CD4-positive, alpha-beta T cell treated with Interleukin-10 for 1 hour (primary cell): Measurements from ENCODE around the gene NR6A1.

Source experiments
- DNase-seq: peaks from one replicate; pipeline ENCODE4 v3.0.0-alpha.2; 2020

NR6A1 gene

DNA sequence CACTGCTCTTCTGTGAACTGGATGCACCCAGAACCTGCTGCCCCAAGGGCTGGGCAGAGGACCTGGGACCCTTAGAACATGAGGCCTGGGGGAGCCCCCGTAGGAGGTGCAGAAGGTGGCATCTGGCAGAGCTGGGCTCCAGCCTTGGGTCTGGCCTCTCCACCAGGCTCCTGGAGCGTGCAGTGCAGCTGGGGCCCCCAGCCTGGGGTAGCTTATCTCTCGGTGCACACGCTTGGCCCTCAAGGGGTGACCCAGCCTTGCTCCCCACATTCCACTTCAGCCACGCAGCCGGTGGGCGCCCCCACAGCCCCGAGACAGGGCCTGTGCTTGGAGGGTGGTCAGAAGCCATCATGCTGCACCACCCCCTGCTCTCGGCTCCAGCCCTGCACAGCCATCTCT lies 258.3 kb downstream of the NR6A1 start:
- DNase-seq, result no peak

DNA sequence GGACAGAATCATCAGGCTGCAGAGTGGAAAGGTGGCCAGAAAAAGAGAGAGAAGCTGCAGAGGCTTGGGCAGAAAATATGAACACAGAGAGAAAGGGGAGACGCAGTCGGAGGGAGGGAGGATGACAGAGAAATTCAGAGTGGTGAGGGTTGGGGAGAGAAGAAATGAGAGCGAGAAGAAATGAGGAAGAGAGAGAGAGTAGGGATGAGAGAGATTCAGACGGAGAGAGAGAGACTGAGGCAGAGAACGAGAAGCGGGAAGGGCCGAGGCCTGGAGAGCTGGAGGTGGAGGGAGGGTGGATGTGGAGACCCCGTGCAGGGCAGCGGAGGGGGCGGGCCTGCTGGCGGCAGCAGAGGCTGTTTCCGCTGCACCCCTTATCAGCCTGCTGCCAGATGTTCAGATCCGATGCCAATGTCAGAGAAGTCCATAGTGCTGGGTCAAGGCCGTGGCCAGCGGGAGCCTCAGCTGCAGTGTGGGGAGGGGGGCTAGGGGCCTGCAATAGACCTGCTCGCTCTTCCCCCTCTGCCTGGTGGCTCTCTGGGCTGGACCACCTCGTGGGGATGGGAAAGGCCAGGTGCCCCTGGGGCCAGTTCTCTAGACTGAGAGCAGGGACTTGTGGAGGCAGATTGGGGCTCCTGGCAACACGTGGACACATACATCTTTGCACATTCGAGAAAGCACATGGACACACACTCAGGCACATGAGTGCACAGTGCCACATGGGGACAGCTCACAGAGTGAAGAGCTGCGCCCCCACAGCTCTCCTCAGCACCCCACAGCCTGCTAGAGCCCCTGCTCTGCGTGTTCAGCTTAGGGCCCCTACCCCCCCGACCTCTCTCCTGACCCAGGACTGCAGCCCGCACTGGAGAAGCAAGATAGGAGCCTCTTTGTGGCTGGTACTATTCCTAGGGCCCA lies 259.0 kb downstream of the NR6A1 start:
- DNase-seq, result no peak

DNA sequence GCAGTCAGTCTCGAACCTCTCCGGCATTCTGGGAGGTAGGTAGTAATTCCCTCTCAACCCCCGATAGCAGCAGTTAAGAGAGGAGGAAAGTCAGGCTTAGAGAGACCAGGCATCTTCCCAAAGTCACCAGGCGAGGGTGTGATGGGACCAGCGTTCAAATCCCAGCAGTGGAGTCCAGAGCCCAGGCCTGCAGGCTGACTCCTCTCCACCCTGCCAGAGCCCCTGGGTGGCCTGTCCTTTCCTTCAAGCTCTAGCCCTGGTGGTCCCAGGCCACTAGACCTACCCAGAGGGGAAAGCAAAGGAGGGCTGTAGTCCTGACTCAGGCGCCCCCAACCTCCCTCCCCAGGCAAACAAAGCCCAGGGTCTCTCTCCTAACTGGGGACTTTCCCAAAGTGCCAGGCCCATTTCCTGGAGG lies 259.7 kb downstream of the NR6A1 start:
- DNase-seq, result no peak

DNA sequence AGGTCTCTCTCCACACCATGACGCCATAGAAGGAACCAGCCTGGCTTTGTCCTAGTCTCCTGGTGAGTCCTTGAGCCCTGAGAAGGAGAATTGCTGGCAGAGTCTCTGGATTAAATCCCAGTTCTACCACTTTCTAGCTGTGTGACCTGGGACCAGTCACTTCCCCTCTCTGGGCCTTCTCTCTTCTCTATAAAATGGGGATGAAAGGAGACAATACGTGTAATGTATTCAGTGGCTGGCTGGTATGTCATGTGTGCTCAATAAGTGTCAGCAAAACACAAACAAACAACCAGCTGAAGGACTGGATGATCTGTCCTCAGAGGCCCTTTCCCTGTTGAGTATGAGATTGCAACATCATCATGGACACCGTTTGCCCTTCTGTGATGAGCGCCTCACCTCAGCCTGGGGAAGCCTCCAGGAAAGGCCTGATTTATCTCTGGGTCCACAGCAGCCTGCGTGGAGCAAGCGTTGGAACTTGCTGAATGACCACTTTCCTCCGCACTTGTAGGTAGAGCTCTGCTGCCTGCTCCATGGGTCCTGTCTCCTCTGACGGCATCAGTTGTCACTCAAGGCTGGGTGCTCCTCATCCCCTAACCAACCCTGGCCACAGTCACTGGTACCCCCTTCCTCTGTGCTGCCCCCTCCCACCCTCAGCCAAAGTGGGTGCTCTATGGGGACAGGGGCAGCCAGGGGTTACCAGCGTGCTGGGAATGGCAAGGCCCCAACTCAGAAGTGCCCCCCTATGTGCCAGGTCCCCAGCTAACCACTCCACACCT lies 260.3 kb downstream of the NR6A1 start:
- no peak for DNase-seq

DNA sequence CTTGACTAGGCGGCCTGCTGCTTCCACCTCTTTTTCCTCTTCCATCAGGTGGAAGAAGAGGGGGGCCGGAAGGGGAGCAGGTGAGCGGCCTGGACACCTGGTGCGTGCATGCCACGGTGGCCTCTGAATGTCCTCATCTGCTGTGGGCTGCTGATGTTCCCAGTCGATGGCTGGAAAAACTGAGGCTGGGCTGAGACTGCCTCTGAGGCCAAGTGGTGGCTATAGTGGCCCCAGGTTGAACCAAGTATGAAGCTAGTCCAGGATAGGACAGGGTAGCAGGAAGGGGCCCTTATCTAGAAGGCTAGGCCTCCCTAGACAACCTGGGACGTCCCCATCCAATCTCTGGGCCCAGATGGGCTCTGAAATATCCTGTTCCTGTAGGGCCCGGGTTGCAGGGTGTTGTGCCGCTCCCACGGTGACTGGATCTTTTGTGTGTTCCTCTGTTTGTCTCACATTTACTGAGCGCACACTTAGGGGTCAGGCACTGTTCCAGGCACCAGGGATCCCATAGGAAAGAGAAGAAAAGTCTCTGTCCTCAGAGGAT lies 263.2 kb downstream of the NR6A1 start:
- DNase-seq, result no peak

DNA sequence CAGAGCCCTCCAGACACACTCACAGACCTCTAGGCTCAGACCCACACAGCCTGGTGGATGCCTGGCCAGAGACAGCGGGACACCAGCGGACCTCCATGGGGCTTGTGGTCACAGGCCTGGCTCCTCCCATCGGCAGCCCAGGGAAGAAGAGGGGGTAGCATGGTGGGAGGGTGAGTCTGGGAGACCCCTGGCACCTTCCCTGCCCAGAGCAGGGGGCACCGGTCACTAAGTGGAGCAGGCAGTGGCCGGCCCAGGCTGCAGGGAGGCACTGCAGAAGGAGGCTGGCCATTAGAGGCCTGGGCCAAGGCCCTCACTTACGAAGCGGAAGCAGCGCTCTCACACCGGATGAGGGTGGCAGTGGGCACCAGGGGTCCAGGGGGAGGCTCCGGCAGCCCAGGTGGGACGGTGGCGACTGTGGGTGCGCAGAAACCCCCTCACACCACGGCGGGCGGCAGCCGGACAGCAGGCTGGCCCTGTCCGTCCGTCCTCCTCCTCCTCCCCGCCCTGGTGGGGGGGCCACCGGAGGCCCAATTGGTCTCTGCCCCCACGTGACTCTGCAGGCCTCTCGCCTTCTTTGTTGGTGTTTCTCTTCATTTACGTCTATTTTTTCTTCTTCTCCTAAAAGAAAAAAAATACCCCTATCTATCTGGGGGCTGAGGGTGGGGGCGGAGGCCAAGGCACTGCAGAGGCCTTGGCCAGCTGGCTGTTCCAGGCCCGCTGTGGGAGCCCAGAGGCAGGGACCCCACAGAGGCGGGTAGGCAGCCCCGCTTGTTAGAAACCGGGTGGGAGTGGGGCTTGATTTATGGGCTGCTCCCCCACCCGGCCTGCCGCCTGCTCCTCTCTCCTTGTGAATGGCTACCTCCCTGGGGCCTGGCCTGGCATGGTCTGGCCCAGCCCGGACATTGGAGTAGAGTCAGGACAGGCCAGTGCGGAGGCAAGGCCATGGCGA lies 263.9 kb downstream of the NR6A1 start, which contains the start of gene NR5A1:
Gene NR5A1 (minus strand): TSS at position 469 of the 949 bp plus-strand sequence. CDS start 4,004 bp downstream, outside the sequence.
- DNase-seq, result no peak

DNA sequence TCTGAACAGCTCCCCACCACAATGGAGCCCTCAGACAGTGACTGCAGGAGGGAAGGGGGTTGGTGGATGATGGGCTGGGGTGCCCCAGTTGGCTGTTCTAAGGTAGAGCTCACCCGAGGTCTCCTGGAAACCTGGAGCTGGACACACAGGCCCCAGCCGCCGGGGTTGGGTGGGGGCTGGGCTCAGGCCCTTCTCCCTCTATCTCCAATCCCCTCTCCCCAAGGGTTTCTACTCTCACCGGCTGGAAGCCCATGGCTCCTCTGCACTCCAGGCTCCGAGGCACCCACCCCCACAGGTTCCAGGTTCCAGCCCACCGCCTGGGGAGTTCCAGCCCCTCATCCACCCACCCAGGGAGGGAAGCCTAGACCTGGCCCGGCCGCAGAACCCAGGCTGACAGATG lies 264.7 kb downstream of the NR6A1 start:
- DNase-seq, result no peak

DNA sequence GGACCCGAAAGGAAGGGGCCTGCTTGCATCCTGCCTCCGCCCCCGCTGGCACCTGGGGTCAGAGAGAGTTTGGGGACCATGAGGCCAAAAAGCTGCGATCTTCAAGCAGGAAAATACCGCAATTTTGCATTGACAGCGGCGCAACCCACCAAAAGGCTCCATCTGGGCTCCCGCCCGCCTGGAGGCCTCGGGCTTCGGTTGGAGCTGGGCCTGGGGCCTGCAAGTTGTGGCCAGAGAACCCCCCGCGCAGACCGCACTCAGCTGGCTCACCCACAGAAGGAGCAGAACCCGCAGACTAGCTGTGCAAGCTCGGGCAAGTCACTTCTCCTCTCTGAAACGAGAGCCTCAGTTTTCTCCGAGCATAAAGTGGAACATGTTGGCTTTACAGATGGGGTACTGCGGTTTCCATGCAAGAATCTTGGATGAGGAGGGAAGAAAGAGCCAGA lies 265.2 kb downstream of the NR6A1 start:
- DNase-seq, result no peak

DNA sequence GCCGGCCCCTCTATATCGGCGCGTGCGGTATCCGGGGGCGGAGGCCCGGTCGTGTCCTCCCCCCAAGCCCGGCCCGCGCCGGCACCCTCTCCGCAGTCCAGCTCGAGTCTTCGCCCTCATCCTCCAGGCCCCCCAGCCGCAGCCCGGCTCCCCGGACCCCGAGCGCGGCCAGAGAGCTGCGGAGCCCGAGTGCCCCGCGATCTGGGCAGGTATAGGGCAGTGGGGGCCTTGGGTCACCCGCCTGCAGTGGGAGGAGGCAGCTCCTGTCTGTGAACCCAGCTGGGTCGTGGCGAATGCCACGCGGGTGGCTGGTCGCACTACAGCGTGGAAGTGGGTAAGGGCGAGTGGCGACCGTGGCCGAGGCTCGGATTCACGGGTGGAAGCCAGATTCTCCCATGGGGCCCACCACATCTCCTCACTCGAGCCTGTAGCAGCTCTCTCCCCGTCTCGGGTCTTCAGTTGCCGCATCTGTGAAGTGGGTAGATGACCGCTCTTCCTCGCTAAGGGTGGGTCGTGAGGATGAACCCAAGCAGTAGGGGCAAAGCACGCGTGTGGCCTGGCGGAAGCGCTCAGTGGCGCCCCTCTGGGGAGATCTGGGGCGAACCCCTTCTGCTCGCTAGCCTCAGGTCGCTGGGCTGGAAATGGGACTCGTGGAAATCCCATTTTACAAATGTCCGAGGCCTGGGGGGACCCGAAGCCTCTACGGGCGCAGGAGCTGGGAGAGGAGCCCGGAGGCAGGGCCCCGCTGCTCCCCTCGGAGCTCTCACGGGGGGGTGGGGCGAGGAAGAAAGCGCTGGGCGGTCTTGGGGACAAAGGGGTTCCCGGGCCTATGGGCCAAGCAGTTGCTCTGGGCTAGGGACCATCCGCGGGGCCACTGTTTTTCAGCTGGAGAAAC lies 265.9 kb downstream of the NR6A1 start:
- no peak for DNase-seq

DNA sequence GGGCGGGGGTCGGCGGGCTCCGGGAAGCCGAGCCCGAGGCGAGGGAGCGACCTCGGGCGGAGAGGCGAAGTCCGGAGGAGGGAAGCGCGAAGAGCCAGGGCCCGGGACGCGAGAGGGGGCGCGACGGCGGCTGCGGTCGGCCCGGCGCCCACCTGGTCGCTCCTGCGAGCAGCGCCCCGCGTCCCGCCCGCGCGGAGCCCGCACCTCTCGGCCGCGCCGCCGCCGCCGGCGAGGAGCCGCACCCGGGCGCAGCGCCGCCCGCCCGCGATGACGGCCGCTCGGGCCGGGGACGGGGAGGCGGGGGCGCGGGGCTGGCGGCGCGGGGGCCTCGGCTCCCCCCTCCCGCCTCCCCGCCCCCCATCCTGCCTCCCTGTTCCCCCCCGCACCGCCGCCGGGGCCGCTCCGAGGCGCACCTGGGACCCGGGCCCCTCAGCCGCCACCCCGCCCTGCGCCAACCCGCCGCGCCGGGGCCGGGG lies 266.5 kb downstream of the NR6A1 start:
- DNase-seq, result no peak

DNA sequence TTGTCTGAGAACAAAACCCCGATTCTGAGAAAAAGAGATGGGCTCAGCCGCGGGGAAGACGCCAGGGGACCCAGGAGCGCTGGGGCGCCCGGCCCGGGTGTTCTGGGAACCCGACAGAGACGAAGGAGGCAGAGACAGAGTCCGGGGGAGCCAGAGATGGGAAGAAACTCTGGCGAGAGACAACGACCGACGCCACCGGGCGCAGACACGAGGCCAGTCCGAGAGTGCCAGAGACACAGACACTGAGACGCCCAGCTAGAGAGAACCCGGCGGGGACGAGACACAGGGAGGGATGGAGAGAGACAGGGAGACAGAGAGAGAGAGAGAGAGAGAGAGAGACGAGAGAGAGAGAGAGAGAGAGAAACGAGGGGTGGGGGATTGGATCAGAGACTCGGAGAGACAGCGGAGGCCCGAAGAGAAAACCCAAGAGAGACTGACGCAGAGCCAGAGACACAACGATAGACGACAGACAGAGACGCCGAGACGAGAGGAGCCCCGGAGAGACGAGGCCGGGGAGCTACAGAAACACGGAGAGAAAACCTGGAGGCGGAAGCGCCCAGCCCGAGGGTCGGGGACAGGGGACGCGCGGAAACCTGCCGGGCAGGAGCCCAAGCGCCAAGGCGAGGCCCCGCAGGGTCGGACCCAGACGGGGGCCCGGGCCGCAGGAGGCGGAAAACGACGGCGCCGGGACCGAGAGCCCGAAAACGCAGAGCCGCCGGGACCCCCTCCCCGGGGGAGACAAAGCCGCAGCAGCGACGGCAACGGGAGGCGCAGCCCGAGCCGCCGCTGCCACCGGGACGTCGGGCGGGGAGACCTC lies 267.2 kb downstream of the NR6A1 start:
- no peak for DNase-seq

DNA sequence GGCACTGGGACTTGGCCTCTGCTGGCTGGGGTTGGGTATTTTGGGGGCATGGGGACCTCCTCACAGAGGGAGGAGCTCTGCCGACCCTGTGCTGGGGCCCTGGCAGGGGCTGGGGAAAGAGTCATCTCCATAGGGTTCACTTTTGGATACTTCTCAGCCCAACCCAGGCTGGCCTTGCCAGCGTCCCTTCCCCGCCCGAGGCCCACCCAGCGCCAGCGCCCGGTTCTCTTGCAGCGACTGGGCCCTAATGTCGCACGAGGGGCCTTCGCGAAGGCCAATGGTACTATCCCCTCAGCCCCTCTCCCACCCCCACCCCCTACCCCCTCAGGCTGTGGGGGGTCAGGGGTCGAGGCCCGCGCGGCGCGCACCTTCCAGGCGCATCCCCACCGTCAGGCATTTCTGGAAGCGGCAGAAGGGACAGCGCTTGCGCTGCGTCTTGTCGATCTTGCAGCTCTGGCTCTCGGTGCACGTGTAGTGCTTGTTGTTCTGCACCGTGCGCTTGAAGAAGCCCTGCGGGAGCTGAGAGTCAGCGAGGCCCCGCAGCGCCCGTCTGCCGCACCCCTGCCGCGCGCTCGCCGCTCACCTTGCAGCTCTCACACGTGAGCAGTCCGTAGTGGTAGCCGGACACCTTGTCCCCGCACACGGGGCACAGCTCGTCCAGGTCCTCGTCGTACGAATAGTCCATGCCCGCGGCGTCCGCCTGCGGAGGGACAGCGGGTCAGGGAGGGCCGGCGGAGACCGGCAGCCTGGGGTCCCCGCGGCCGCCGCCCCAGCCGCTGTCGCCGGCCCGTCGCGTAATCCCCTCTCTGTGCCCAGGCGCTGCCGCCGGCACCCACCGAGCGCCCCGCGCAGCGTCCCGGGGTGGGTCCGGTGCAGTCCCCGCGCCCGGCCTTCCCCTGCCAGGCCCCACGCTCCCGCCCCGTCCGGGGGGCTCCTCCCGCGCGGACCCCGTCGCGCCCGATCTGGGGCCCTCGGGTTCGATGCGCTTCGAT lies 268.1 kb downstream of the NR6A1 start:
- DNase-seq, result no peak

DNA sequence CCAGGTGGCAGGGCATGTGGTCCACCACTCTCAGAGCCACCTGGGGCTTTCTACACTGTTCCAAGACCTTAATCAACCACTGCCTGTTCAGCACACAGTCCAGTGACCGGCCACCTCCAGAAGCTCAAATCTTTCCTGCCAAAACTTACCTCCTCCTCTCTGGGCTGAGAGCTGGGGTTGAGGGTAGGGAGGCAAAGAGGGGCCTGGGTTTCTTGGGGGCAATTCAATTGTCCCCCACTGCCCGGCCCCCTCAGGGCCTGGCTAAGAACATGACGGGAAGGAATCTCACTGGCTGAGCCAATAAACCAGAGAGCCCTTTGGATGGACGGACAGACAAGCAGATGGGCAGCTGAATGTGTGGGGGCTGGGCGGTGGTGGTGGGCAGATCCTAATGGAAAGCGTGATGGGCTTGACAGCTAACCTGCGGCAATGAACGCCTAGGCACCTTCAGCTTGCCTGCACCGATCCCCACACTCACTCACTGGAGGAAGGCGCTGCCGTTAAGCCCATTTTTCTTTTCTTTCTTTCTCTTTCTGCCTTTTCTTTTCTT lies 269.3 kb downstream of the NR6A1 start:
- no peak for DNase-seq

DNA sequence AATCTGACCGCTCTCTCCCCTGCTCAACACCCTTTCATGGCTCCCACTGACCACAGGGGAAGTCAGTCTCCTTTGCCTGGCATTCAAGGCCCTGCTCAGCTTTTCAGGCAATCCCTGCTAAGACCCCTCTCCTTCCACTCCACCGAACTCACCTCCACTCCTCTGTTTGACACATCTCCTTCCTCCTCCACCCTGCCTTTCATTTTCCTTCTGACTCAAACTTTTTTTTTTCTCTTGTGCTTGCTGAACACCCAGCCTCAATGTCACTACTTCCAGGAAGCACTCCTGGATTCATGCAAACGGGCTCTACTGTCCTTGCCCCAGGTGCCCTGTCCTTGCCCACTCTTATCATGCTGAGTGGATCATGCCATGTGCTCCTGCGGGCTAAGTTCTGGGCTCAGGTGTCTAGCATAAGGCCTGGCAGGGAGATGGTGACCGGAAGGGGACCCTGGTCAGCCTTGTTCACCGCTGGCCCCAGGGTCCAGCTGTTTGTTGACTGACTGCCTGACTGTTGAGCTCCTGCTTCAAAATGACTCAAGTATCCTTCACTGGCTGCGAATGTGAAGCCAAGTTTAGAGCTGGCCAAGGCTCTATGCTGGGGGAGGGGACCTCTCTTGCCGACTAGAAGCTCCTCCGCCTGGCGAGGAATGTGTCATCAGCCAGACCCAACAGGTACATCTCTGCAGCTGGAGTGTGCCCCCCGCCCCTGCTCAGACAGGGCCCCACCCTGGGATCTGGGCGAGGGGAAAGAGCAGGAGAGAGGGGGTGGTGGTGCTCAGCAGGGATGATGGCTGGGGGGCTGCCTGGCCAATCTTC lies 270.1 kb downstream of the NR6A1 start:
- DNase-seq, result no peak

DNA sequence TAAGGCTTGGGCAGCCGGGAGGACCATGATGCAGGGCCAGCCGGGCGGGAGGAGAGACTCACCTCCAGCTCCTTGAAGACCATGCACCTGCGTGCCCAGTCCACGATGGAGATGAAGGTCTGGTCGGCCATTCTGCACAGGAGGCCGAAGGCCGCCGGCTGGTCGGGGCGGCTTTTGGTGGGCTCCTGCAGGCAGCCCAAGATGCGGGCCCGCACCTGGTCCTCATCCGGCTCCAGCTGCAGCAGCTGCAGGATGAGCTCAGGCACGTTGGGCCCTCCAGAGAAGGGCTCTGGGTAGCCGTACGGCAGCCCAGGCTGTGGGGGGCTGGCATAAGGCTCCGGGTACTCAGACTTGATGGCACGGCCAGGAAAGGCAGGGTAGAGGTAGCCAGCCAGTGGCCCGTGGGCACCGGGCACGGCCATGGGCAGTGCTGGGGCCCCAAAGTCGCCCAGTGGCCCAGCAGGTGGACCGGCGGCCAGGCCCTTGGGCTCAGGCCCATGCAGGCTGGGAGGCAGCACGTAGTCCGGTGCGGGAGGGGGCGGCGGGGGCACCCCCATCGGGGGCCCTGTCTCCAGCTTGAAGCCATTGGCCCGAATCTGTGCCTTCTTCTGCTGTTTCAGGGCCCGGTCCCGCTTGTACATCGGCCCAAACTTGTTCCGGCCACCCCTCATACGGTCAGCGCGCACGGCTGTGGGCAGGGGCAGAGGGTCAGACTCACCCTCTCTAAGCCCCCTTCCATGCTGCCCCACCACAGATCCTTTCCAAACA lies 270.9 kb downstream of the NR6A1 start:
- DNase-seq, result no peak

DNA sequence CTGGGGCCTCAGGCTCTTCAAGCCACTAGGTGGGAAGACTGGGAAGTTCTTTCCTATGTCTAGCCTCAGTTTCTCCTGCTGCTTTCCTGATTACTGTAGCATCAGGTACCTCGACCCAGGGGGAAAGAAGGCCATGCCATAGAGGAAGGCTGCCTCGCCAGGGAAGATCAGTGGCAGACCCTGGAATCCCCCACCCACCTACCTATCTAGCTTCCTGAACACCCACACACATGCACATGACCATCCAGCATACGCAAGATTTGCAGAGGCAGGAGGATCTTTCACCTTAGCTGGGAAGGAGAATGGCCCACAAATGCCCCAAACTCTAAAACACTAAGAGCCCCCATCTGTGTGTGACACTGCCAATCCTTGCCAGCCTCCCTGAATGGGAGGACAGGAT lies 271.9 kb downstream of the NR6A1 start:
- DNase-seq, result no peak
